ENCODE measurements around the gene IL12RB2.
"Not testable (repeated sequence)": the region's sequence is repeated elsewhere in the genome, so short reads cannot be mapped to it uniquely, and the experiment has no call there.

DNA sequence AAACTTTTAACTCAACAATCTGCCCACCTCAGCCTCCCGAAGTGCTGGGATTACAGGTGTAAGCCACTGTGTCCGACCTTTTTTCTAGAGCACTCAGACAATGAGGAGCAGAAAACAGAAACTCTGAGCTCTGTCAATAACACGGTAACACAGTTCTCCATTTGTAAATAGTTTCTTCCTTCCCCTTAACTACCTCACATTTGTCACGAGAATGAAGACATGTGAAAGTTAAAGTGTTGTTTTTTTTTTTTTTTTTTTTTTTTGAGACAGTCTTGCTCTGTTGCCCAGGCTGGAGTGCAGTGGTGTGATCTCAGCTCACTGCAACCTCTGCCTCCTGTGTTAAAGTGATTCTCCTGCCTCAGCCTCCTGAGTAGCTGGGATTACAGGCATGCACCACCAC, 110.1 kb downstream of the IL12RB2 start:
- TF ChIP-seq, protein P1, sequence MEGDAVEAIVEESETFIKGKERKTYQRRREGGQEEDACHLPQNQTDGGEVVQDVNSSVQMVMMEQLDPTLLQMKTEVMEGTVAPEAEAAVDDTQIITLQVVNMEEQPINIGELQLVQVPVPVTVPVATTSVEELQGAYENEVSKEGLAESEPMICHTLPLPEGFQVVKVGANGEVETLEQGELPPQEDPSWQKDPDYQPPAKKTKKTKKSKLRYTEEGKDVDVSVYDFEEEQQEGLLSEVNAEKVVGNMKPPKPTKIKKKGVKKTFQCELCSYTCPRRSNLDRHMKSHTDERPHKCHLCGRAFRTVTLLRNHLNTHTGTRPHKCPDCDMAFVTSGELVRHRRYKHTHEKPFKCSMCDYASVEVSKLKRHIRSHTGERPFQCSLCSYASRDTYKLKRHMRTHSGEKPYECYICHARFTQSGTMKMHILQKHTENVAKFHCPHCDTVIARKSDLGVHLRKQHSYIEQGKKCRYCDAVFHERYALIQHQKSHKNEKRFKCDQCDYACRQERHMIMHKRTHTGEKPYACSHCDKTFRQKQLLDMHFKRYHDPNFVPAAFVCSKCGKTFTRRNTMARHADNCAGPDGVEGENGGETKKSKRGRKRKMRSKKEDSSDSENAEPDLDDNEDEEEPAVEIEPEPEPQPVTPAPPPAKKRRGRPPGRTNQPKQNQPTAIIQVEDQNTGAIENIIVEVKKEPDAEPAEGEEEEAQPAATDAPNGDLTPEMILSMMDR (IDR thresholded peaks at IDR 0.05): not testable (repeated sequence)
- TF ChIP-seq EZH2 (IDR thresholded peaks at IDR 0.05; ENCODE audit: borderline replicate concordance, insufficient read depth, low read depth, low read length, poor library complexity, severe bottlenecking): not testable (repeated sequence)
